GM12878 (cell line): Measurements from ENCODE around the gene TNFAIP3. TPM values are rescaled to one million over a fixed set of nuclear protein-coding genes. Genes with fewer than 3 reads are reported as not detected.
A peak's percentile ranks its signal among the peaks of the same experiment; 100 is the strongest.

Source experiments
- ATAC-seq: fragments of 200-7000 bp; cut with Tn5 transposase; 3 replicates; pipeline ENCODE4 v1.9.1; 2020; ENCODE audit warnings: mild to moderate bottlenecking, moderate library complexity
- BruUV-seq: library from RNA; stranded (reverse); fragments of 400-500 nt; replicated peaks from 2 replicates; lab custom pipeline; 2021; lab: Mats Ljungman, UMichigan
- CTCF ChIA-PET: fragments of 300-600 bp; sonication (Branson Sonifier 250); formaldehyde crosslinking; extraction: SDS; loops from one replicate; lab custom pipeline; 2021; ENCODE audit warnings: inconsistent platforms; lab: Yijun Ruan, JAX
- POLR2A ChIA-PET: fragments of 350-600 bp; formaldehyde crosslinking; extraction: SDS; loops from one replicate; lab custom pipeline; 2021; ENCODE audit warnings: inconsistent platforms; lab: Charles Lee
- RAD21 ChIA-PET: fragments of 300-600 bp; sonication (Branson Sonifier 250); formaldehyde crosslinking; loops from one replicate; lab custom pipeline; 2023; ENCODE audit warnings: antibody characterized with exemption; ENCODE audit not compliant: unreplicated experiment; lab: Charles Lee
- SMC1A ChIA-PET: fragments of 300-600 bp; sonication (Branson Sonifier 250); formaldehyde crosslinking; loops from one replicate; lab custom pipeline; 2023; ENCODE audit not compliant: unreplicated experiment, uncharacterized antibody; lab: Charles Lee
- DNase-seq: peaks from one replicate; pipeline ENCODE4 v3.0.0-alpha.2; 2011; ENCODE audit warnings: low read depth, low spot score
- FAIRE-seq: peaks from 3 replicates; lab custom pipeline; 2011; peaks lifted over from hg19 to GRCh38; lab: Jason Lieb, UNC
- H2AFZ ChIP-seq: 2 replicates; pipeline ENCODE4 v1.6.0; 2011; ENCODE audit warnings: low read depth, low read length, control low read depth; ENCODE audit not compliant: control insufficient read depth
- H3K27ac ChIP-seq: 2 replicates; pipeline ENCODE4 v1.5.1; 2011; ENCODE audit warnings: control low read depth; ENCODE audit not compliant: control insufficient read depth, insufficient read depth
- H3K27me3 ChIP-seq, 2 experiments: replicated peaks in 1 of 2; 2 replicates each; pipeline versions ENCODE4 v1.6.0 to v1.6.1; 2011; ENCODE audit warnings: low read length in 1 of 2; ENCODE audit not compliant: control insufficient read depth in 2 of 2, insufficient read depth in 2 of 2
- H3K36me3 ChIP-seq, 2 experiments: 2 replicates each; pipeline ENCODE4 v1.5.1; 2011; ENCODE audit warnings: low read length in 1 of 2; ENCODE audit not compliant: control insufficient read depth in 2 of 2, insufficient read depth in 2 of 2
- H3K4me1 ChIP-seq: 2 replicates; pipeline ENCODE4 v1.6.1; 2011; ENCODE audit warnings: mild to moderate bottlenecking, low read length, moderate library complexity, mixed read lengths; ENCODE audit not compliant: control insufficient read depth, insufficient read depth
- H3K4me2 ChIP-seq: 2 replicates; pipeline ENCODE4 v1.6.0; 2011; ENCODE audit warnings: control low read depth; ENCODE audit not compliant: control insufficient read depth, insufficient read depth
- H3K4me3 ChIP-seq: fragments of 200-600 bp; sonication (generic); 2 replicates; pipeline ENCODE4 v1.5.1; 2016
- H3K79me2 ChIP-seq: 2 replicates; pipeline ENCODE4 v1.6.0; 2011; ENCODE audit warnings: low read length; ENCODE audit not compliant: control insufficient read depth, insufficient read depth
- H3K9ac ChIP-seq: 2 replicates; pipeline ENCODE4 v1.8.0; 2011; ENCODE audit warnings: low read length, control low read depth, mixed read lengths; ENCODE audit not compliant: control insufficient read depth, insufficient read depth
- H3K9me3 ChIP-seq: replicated peaks from 3 replicates; pipeline ENCODE4 v1.5.1; 2011; ENCODE audit warnings: mild to moderate bottlenecking, low read length; ENCODE audit not compliant: control insufficient read depth, insufficient read depth
- H4K20me1 ChIP-seq: 2 replicates; pipeline ENCODE4 v1.6.0; 2011; ENCODE audit not compliant: control insufficient read depth, insufficient read depth
- BCL11A ChIP-seq: IDR thresholded peaks from 2 replicates; pipeline ENCODE4 v1.6.1; 2011; ENCODE audit warnings: low read depth, low read length
- GATAD2B ChIP-seq: fragments of 450-650 bp; conservative IDR thresholded peaks from 2 replicates; pipeline ENCODE4 v1.6.1; 2017; ENCODE audit warnings: low read depth, mild to moderate bottlenecking, moderate library complexity
- HDGF ChIP-seq: fragments of 450-650 bp; IDR thresholded peaks from 2 replicates; pipeline ENCODE4 v1.6.1; 2016; ENCODE audit warnings: antibody characterized with exemption
- RAD51 ChIP-seq: fragments of 450-650 bp; IDR thresholded peaks from 2 replicates; pipeline ENCODE4 v1.6.1; 2016; ENCODE audit warnings: moderate library complexity, mild to moderate bottlenecking, inconsistent platforms
- STAT3 ChIP-seq: IDR thresholded peaks from 2 replicates; pipeline ENCODE4 v1.6.1; 2011; ENCODE audit warnings: low read depth, low read length, improper control_type of control experiment
- SUPT20H ChIP-seq: IDR thresholded peaks from 2 replicates; pipeline ENCODE4 v1.6.1; 2011; ENCODE audit warnings: low read depth, mild to moderate bottlenecking, low read length, moderate library complexity, borderline replicate concordance; ENCODE audit not compliant: control insufficient read depth
- ZNF384 ChIP-seq: IDR thresholded peaks from 2 replicates; pipeline ENCODE4 v1.6.1; 2012; ENCODE audit warnings: low read depth, mild to moderate bottlenecking, low read length, improper control_type of control experiment, borderline replicate concordance
- WGBS: methylation state at CpG from one replicate; pipeline ENCODE4 v1.1.6; 2016; ENCODE audit warnings: low lambda C conversion rate; ENCODE audit not compliant: insufficient replicate concordance, insufficient coverage; ENCODE audit errors: missing lambda C conversion rate; 5-methylcytosine and 5-hydroxymethylcytosine counted together
- in situ Hi-C: fragments of 300-500 bp; cut with MboI; formaldehyde crosslinking; loops from 9 replicates; pipeline ENCODE4 v1.14.3; 2018; ENCODE audit warnings: mixed read lengths
- intact Hi-C: fragments of 100-400 bp; cut with micrococcal nuclease; formaldehyde crosslinking; loops from one replicate; pipeline ENCODE4 v1.14.2; 2022; ENCODE audit not compliant: unreplicated experiment
- polyA plus RNA-seq, 11 experiments: library from polyadenylated mRNA; depleted of rRNA in 4 of 11; unstranded in 6 of 11; stranded (reverse) in 5 of 11; fragments of >200 nt; fragmentation: Nextera tagmentation in 4 of 11; fragmentation: Illumina TruSeq in 1 of 11; extraction: Ambion mirVana in 4 of 11; extraction: Trizol in 1 of 11; gene quantifications; 1 replicate in 1 of 11; 2 replicates in 10 of 11; pipeline versions ENCODE4 v1.2.1 to v1.2.3, GENCODE V29; 2011 to 2016; ENCODE audit warnings: inconsistent platforms in 2 of 11, missing spikeins in 2 of 11, low read depth in 1 of 11
- total RNA-seq, 4 experiments: library from RNA; depleted of rRNA in 3 of 4; stranded (reverse); fragments of >200 nt in 3 of 4; fragmentation: Illumina TruSeq in 1 of 4; extraction: Trizol in 1 of 4; gene quantifications; 2 replicates each; pipeline versions ENCODE4 v1.2.1 to v1.2.3, GENCODE V29; 2013 to 2021
- TF ChIP-seq, protein P1 (sequence below): fragments of 450-650 bp; IDR thresholded peaks from 2 replicates; pipeline ENCODE4 v1.6.1; 2017; ENCODE audit warnings: low read depth, mild to moderate bottlenecking, moderate library complexity
- TF ChIP-seq, protein P2 (sequence below): fragments of 450-650 bp; conservative IDR thresholded peaks from 2 replicates; pipeline ENCODE4 v1.6.1; 2017; ENCODE audit warnings: mild to moderate bottlenecking, moderate library complexity
- TF ChIP-seq, protein P3 (sequence below): fragments of 450-650 bp; IDR thresholded peaks from 2 replicates; pipeline ENCODE4 v1.6.1; 2017; ENCODE audit warnings: mild to moderate bottlenecking, moderate library complexity
- TF ChIP-seq, protein P4 (sequence below): fragments of 450-650 bp; IDR thresholded peaks from 2 replicates; pipeline ENCODE4 v1.6.1; 2016; ENCODE audit warnings: mild to moderate bottlenecking

The TNFAIP3 gene
- total and polyA plus RNA-seq, 10 of the 15 experiments (the other 5 are each of a cell fraction or from before 2014, with no cell fraction given): 18.0 to 350 (median 127) TPM

DNA sequence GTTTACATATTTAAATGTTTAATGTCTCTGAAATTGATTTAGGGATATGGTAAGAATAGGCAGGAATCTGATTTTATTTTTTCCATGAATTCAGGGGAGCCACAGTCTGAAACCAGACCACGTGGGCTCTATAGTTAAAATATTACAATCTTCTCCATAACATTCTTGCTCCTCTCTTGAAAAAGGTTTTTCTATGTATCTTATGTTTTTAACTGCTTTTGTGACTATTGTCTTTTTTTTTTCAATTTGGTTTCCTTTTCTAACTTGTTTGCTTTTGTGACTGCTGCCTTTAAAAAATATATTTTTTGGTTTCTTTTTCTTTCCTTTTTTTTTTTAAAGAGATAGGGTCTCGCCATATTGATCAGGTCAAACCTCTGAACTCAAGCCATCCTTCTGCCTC is 40.1 kb downstream of the TNFAIP3 start:
- RAD21 ChIA-PET: interaction anchor here (0.9 to 3.2 kb wide), 4 partner anchors 17 to 36 kb away, joined by 3 to 18 read pairs (median 8); no protein-coding TSS in a partner anchor
- SMC1A ChIA-PET: interaction anchor here (0.7 to 2.9 kb wide), 6 partner anchors 20 to 36 kb away, joined by 3 to 20 read pairs (median 3); no protein-coding TSS in a partner anchor
- intact Hi-C loops (no loop called here), in situ Hi-C loops (no loop called here)
- TF ChIP-seq, protein P1, sequence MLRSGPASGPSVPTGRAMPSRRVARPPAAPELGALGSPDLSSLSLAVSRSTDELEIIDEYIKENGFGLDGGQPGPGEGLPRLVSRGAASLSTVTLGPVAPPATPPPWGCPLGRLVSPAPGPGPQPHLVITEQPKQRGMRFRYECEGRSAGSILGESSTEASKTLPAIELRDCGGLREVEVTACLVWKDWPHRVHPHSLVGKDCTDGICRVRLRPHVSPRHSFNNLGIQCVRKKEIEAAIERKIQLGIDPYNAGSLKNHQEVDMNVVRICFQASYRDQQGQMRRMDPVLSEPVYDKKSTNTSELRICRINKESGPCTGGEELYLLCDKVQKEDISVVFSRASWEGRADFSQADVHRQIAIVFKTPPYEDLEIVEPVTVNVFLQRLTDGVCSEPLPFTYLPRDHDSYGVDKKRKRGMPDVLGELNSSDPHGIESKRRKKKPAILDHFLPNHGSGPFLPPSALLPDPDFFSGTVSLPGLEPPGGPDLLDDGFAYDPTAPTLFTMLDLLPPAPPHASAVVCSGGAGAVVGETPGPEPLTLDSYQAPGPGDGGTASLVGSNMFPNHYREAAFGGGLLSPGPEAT: peak; percentile 20; the same call in 1 of the 2 replicates
- TF ChIP-seq SUPT20H (no peak), GATAD2B (no peak), HDGF (0 out of 2 replicates have a peak, but pooled peaks have one; percentile 18), STAT3 (no peak), BCL11A (no peak), RAD51 (peak; percentile 48; the same call in 1 of the 2 replicates), ZNF384 (peak; percentile 57)
- TF ChIP-seq, protein P2, sequence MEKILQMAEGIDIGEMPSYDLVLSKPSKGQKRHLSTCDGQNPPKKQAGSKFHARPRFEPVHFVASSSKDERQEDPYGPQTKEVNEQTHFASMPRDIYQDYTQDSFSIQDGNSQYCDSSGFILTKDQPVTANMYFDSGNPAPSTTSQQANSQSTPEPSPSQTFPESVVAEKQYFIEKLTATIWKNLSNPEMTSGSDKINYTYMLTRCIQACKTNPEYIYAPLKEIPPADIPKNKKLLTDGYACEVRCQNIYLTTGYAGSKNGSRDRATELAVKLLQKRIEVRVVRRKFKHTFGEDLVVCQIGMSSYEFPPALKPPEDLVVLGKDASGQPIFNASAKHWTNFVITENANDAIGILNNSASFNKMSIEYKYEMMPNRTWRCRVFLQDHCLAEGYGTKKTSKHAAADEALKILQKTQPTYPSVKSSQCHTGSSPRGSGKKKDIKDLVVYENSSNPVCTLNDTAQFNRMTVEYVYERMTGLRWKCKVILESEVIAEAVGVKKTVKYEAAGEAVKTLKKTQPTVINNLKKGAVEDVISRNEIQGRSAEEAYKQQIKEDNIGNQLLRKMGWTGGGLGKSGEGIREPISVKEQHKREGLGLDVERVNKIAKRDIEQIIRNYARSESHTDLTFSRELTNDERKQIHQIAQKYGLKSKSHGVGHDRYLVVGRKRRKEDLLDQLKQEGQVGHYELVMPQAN: no peak
- TF ChIP-seq, protein P3, sequence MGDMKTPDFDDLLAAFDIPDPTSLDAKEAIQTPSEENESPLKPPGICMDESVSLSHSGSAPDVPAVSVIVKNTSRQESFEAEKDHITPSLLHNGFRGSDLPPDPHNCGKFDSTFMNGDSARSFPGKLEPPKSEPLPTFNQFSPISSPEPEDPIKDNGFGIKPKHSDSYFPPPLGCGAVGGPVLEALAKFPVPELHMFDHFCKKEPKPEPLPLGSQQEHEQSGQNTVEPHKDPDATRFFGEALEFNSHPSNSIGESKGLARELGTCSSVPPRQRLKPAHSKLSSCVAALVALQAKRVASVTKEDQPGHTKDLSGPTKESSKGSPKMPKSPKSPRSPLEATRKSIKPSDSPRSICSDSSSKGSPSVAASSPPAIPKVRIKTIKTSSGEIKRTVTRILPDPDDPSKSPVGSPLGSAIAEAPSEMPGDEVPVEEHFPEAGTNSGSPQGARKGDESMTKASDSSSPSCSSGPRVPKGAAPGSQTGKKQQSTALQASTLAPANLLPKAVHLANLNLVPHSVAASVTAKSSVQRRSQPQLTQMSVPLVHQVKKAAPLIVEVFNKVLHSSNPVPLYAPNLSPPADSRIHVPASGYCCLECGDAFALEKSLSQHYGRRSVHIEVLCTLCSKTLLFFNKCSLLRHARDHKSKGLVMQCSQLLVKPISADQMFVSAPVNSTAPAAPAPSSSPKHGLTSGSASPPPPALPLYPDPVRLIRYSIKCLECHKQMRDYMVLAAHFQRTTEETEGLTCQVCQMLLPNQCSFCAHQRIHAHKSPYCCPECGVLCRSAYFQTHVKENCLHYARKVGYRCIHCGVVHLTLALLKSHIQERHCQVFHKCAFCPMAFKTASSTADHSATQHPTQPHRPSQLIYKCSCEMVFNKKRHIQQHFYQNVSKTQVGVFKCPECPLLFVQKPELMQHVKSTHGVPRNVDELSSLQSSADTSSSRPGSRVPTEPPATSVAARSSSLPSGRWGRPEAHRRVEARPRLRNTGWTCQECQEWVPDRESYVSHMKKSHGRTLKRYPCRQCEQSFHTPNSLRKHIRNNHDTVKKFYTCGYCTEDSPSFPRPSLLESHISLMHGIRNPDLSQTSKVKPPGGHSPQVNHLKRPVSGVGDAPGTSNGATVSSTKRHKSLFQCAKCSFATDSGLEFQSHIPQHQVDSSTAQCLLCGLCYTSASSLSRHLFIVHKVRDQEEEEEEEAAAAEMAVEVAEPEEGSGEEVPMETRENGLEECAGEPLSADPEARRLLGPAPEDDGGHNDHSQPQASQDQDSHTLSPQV: no peak
- TF ChIP-seq, protein P4, sequence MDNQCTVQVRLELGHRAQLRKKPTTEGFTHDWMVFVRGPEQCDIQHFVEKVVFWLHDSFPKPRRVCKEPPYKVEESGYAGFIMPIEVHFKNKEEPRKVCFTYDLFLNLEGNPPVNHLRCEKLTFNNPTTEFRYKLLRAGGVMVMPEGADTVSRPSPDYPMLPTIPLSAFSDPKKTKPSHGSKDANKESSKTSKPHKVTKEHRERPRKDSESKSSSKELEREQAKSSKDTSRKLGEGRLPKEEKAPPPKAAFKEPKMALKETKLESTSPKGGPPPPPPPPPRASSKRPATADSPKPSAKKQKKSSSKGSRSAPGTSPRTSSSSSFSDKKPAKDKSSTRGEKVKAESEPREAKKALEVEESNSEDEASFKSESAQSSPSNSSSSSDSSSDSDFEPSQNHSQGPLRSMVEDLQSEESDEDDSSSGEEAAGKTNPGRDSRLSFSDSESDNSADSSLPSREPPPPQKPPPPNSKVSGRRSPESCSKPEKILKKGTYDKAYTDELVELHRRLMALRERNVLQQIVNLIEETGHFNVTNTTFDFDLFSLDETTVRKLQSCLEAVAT: peak; percentile 67
- FAIRE-seq (no peak), ATAC-seq (no peak), DNase-seq (no peak)
- Histone ChIP-seq H3K4me1 (peaks cover 50% of the 10 kb centered on the region), H3K9me3 (no peaks in the 10 kb centered on the region), H3K4me3 (0 out of 2 replicates have a peak overlapping the region, but pooled peaks have one; percentile 25), H3K4me2 (peak overlapping the region; percentile 64), H3K79me2 (peaks cover 35% of the 10 kb centered on the region), H2AFZ (peak overlapping the region; percentile 37; the same call in 1 of the 2 replicates), H4K20me1 (no peaks in the 10 kb centered on the region), H3K36me3 (no peaks in the 10 kb centered on the region), H3K27me3 (no peaks in the 10 kb centered on the region), H3K27ac (peak overlapping the region; percentile 95), H3K9ac (peak overlapping the region; percentile 44; the same call in 1 of the 2 replicates)
- POLR2A ChIA-PET: interaction anchor here (0.7 to 2.3 kb wide), 2 partner anchors 33 to 37 kb away, joined by 3 to 5 read pairs; no protein-coding TSS in a partner anchor
- WGBS: 50% methylated on average over 2 of the region's 2 CpGs
- BruUV-seq: no TSS peak
- CTCF ChIA-PET: interaction anchor here (1.7 kb wide), 2 partner anchors 34 to 40 kb away, joined by 4 read pairs; no protein-coding TSS in a partner anchor
